Measurements from ENCODE around the gene EXD2. TPM values are rescaled to one million over a fixed set of nuclear protein-coding genes. Genes with fewer than 3 reads are reported as not detected.

The EXD2 gene
- 10 to 100 TPM; 14.9 to 28.0 (median 18.1) TPM for total RNA-seq

- 1% methylated on average over 43 to 49 of the region's 58 CpGs for WGBS, 2 donors
- peak within 1 kb of the TSS; percentile 85 for H3K4me3 ChIP-seq (ENCODE audit: low read depth, poor library complexity, severe bottlenecking)
- peak; percentile 82 to 97 for DNase-seq (ENCODE audit: low spot score in 2 of 2)
- intact Hi-C loops (cut with DNase I; ENCODE audit: low total_unique reads): no loop called here
- no peak for TF ChIP-seq POLR2A (IDR thresholded peaks at IDR 0.05)
Measured at GRCh38 chr14:69191340-69192111, at the start of gene EXD2. TSS of gene EXD2 (plus strand) at chr14:69191498. CDS start at chr14:69209471, 17,973 bp downstream.

GRCh38 chr14:69141550-69141949 is 49.7 kb upstream of the EXD2 start:
- WGBS, 2 donors: 58 to 64% methylated on average over 1 of the region's 1 CpG
- TF ChIP-seq CTCF (IDR thresholded peaks at IDR 0.05): no peak
- TF ChIP-seq POLR2A (IDR thresholded peaks at IDR 0.05): no peak
- H3K4me3 ChIP-seq (ENCODE audit: low read depth, poor library complexity, severe bottlenecking): no peak overlapping the region
- DNase-seq (ENCODE audit: low spot score in 2 of 2): no peak
- intact Hi-C loops (cut with DNase I; ENCODE audit: low total_unique reads): no loop called here

- TF ChIP-seq POLR2A (IDR thresholded peaks at IDR 0.05) (no peak), CTCF (IDR thresholded peaks at IDR 0.05) (no peak)
- 83% methylated on average over 5 of the region's 5 CpGs for WGBS, 2 donors
- intact Hi-C loops (cut with DNase I; ENCODE audit: low total_unique reads): no loop called here
Measured at GRCh38 chr14:69142101-69142500, 49.2 kb upstream of the EXD2 start.

GRCh38 chr14:69149461-69150244 is 41.6 kb upstream of the EXD2 start:
- DNase-seq (ENCODE audit: low spot score in 2 of 2): no peak

More at GRCh38 chr14:69142101-69142500, 49.2 kb upstream of the EXD2 start:
- DNase-seq (ENCODE audit: low spot score in 2 of 2): no peak
- H3K4me3 ChIP-seq (ENCODE audit: low read depth, poor library complexity, severe bottlenecking): no peak overlapping the region

GRCh38 chr14:69151458-69152180 is 39.7 kb upstream of the EXD2 start:
- no peak for TF ChIP-seq CTCF (IDR thresholded peaks at IDR 0.05)
- TF ChIP-seq POLR2A (IDR thresholded peaks at IDR 0.05): no peak
- intact Hi-C loops (cut with DNase I; ENCODE audit: low total_unique reads): no loop called here
- DNase-seq (ENCODE audit: low spot score in 2 of 2): peak; percentile 61 to 94
- peak overlapping the region; percentile 93 for H3K4me3 ChIP-seq (ENCODE audit: low read depth, poor library complexity, severe bottlenecking)
- WGBS, 2 donors: 0 to 1% methylated on average over 16 to 51 of the region's 57 CpGs

More at GRCh38 chr14:69149461-69150244, 41.6 kb upstream of the EXD2 start:
- H3K4me3 ChIP-seq (ENCODE audit: low read depth, poor library complexity, severe bottlenecking): no peak overlapping the region
- intact Hi-C loops (cut with DNase I; ENCODE audit: low total_unique reads): loop anchor here (5.0 kb wide), 1 partner anchor 1173 kb away; no protein-coding TSS in a partner anchor
- 44 to 50% methylated on average over 2 of the region's 2 CpGs for WGBS, 2 donors
- TF ChIP-seq POLR2A (IDR thresholded peaks at IDR 0.05): no peak
- TF ChIP-seq CTCF (IDR thresholded peaks at IDR 0.05): no peak

All from lower leg skin (tissue), 4 donors.